ENCODE results near the gene PHACTR2. TPM values are rescaled to one million over a fixed set of nuclear protein-coding genes. Genes with fewer than 3 reads are reported as not detected.

Gene PHACTR2
- total and polyA plus RNA-seq, 2 of the 13 experiments (the other 11 are each of a cell fraction or from before 2014, with no cell fraction given), result 11.3 to 28.2 TPM

- Histone ChIP-seq H3K9me3 (ENCODE audit: low read length) (no peaks in the 10 kb centered on the region), H2AFZ (ENCODE audit: low read length) (no peak overlapping the region), H3K36me3 (replicated peaks in 1 of 2; ENCODE audit: control insufficient read depth in 1 of 2, insufficient read depth in 2 of 2, low read length in 2 of 2) (peaks cover 3 to 50% of the 10 kb centered on the region in 2 experiments), H3K27ac (ENCODE audit: extremely low read length, insufficient read depth, low read length) (no peak overlapping the region), H3K4me3 (replicated peaks in 1 of 3; ENCODE audit: insufficient read depth in 1 of 3, low read depth in 2 of 3, low read length in 3 of 3) (no peak overlapping the region), H3K4me1 (ENCODE audit: insufficient read depth, low read length) (no peaks in the 10 kb centered on the region), H4K20me1 (ENCODE audit: insufficient read depth, low read length) (no peaks in the 10 kb centered on the region), H3K79me2 (ENCODE audit: insufficient read depth, low read length) (no peaks in the 10 kb centered on the region), H3K9ac (ENCODE audit: insufficient read depth, low read depth, low read length) (no peak overlapping the region), H3K4me2 (ENCODE audit: low read depth, low read length) (no peak overlapping the region), H3K27me3 (ENCODE audit: control insufficient read depth in 1 of 2, insufficient read depth in 2 of 2, low read length in 2 of 2) (no peaks in the 10 kb centered on the region)
- intact Hi-C loops (cut with micrococcal nuclease; ENCODE audit: unreplicated experiment), result no loop called here
- WGBS (ENCODE audit: low lambda C conversion rate), result 97% methylated on average over 2 of the region's 2 CpGs
- ATAC-seq (no peak), FAIRE-seq (no peak), DNase-seq (ENCODE audit: low spot score) (no peak)
- in situ Hi-C loops (cut with HindIII; ENCODE audit: extremely low pct_ligation_motif_present, low pct_unique_long_range_greater_than_20kb), result no loop called here
- BruUV-seq (replicated peaks), result no TSS peak
- CTCF ChIA-PET (ENCODE audit: low intra/inter-chr PET ratio, low total read pairs), result no interaction called here
- TF ChIP-seq NFAT5 (CRISPR knock-in tag; IDR thresholded peaks at IDR 0.05), result no peak
- no peak for TF ChIP-seq RBFOX2 (IDR thresholded peaks at IDR 0.05; ENCODE audit: low read depth, low read length)
- no peak for TF ChIP-seq SNAPC2 (CRISPR knock-in tag; IDR thresholded peaks at IDR 0.05)
- TF ChIP-seq ZSCAN29 (CRISPR knock-in tag; conservative IDR thresholded peaks at IDR 0.05), result no peak
- TF ChIP-seq ZNF20 (CRISPR knock-in tag; IDR thresholded peaks at IDR 0.05), result no peak
- no peak for TF ChIP-seq ZNF709 (CRISPR knock-in tag; IDR thresholded peaks at IDR 0.05)
- TF ChIP-seq ZNF232 (CRISPR knock-in tag; IDR thresholded peaks at IDR 0.05; ENCODE audit: borderline replicate concordance), result no peak
- TF ChIP-seq FOSL1 (CRISPR knock-in tag; IDR thresholded peaks at IDR 0.05; ENCODE audit: borderline replicate concordance), result no peak
- TF ChIP-seq ZNF160 (CRISPR knock-in tag; IDR thresholded peaks at IDR 0.05), result no peak
- no peak for TF ChIP-seq SSRP1 (CRISPR knock-in tag; IDR thresholded peaks at IDR 0.05)
- no peak for TF ChIP-seq ETV6 (CRISPR knock-in tag; conservative IDR thresholded peaks at IDR 0.05)
- TF ChIP-seq TEAD2 (CRISPR knock-in tag; IDR thresholded peaks at IDR 0.05), result no peak
- TF ChIP-seq NPAS2 (CRISPR knock-in tag; IDR thresholded peaks at IDR 0.05; ENCODE audit: borderline replicate concordance), result no peak
- TF ChIP-seq CBX2 (IDR thresholded peaks at IDR 0.05; ENCODE audit: low read depth, low read length), result no peak
- no peak for TF ChIP-seq CBX2 (CRISPR knock-in tag; IDR thresholded peaks at IDR 0.05; ENCODE audit: low read depth)
- no peak for TF ChIP-seq HNRNPUL1 (IDR thresholded peaks at IDR 0.05; ENCODE audit: low read depth, low read length)
- no peak for TF ChIP-seq POLR2A (IDR thresholded peaks at IDR 0.05; ENCODE audit: insufficient read depth in 1 of 2, low read depth in 2 of 2, low read length in 2 of 2)
- no peak for TF ChIP-seq ZFP36L1 (CRISPR knock-in tag; IDR thresholded peaks at IDR 0.05)
- TF ChIP-seq MED1 (CRISPR knock-in tag; IDR thresholded peaks at IDR 0.05), result no peak
- TF ChIP-seq HOXA3 (CRISPR knock-in tag; IDR thresholded peaks at IDR 0.05), result no peak
- POLR2A ChIA-PET, result no interaction called here
Measured at GRCh38 chr6:143863771-143864170, 186.0 kb downstream of the PHACTR2 start.

All from HepG2 (cell line).